ENCODE measurements around the gene MESP1.

The MESP1 gene

DNA sequence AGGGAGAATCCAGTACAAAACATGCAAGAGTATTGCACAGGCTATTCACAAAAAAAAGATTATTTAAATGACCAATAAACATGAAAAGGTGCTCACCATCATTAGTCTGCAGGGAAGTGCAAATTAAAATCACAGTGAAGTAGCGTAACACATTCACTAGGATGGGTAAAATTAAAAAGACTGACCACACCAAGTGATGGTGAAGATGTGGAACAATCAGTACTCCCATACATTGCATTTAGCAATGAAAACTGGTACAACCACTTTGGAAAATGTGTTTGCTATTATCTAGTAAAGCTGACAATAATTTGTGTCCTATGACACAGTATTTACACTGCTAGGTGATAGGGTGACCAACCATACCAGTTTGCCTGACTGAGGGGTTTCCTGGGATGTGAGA lies 26.4 kb downstream of the MESP1 start:
- Histone ChIP-seq H3K27me3 (ENCODE audit: control insufficient read depth in 1 of 2, insufficient read depth in 1 of 2, low read length in 2 of 2) (peaks cover 22 to 23% of the 10 kb centered on the region in 2 experiments), H3K4ac (ENCODE audit: low read depth in 1 of 2, low read length in 2 of 2) (no peak overlapping the region), H3K4me3 (ENCODE audit: insufficient read depth in 1 of 2, low read depth in 1 of 2, low read length in 2 of 2) (no peak overlapping the region), H3K14ac (ENCODE audit: low read length in 2 of 2) (no peak overlapping the region), H2AK5ac (ENCODE audit: low read length, severe bottlenecking) (no peak overlapping the region), H2BK120ac (ENCODE audit: low read depth, low read length) (no peak overlapping the region), H2BK15ac (ENCODE audit: low read depth, poor library complexity, severe bottlenecking) (no peak overlapping the region), H2BK12ac (ENCODE audit: low read length in 2 of 2) (no peak overlapping the region), H3K9me3 (ENCODE audit: control insufficient read depth, low read length) (peaks cover 4% of the 10 kb centered on the region), H3K9ac (ENCODE audit: low read length) (no peak overlapping the region), H3K23ac (ENCODE audit: low read length in 2 of 2) (no peak overlapping the region), H2BK5ac (ENCODE audit: low read depth, low read length, poor library complexity, severe bottlenecking) (no peak overlapping the region), H4K8ac (ENCODE audit: low read length) (no peak overlapping the region), H3K27ac (ENCODE audit: low read length, poor library complexity, severe bottlenecking) (no peak overlapping the region), H3K4me2 (ENCODE audit: low read length, poor library complexity, severe bottlenecking) (no peak overlapping the region), H4K91ac (ENCODE audit: low read length) (no peak overlapping the region), H3K18ac (ENCODE audit: low read depth in 1 of 2, low read length in 2 of 2) (no peak overlapping the region), H2AFZ (ENCODE audit: low read depth, low read length) (no peak overlapping the region), H3K79me1 (replicated peaks; ENCODE audit: low read length, poor library complexity, severe bottlenecking) (no peaks in the 10 kb centered on the region), H3K4me1 (ENCODE audit: control insufficient read depth, insufficient read depth, low read depth, low read length) (no peaks in the 10 kb centered on the region), H3K36me3 (ENCODE audit: control insufficient read depth in 1 of 2, insufficient read depth in 2 of 2, low read depth in 1 of 2, low read length in 2 of 2) (no peaks in the 10 kb centered on the region)
- DNase-seq, result no peak
- 100% methylated on average over 1 of the region's 1 CpG for WGBS

DNA sequence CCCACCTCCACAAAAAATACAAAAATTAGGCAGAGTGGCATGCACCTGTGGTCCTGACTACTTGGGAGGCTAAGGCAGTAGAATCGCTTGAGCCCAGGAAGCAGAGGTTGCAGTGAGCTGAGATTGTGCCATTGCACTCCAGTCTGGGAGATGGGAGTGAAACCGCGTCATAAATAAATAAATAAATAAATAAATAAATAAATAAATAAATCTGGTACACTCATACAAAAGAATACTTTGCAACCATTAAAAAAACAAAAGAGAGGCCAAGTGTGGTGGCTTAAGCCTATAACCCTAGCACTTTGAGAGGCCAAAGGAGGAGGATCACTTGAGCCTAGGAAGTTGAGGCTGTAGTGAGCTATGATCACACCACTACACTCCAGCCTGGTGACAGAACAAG lies 28.0 kb downstream of the MESP1 start:
- Histone ChIP-seq H2BK15ac (ENCODE audit: low read depth, poor library complexity, severe bottlenecking) (no peak overlapping the region), H4K8ac (ENCODE audit: low read length) (no peak overlapping the region), H3K4me1 (ENCODE audit: control insufficient read depth, insufficient read depth, low read depth, low read length) (no peaks in the 10 kb centered on the region), H3K79me1 (replicated peaks; ENCODE audit: low read length, poor library complexity, severe bottlenecking) (no peaks in the 10 kb centered on the region), H3K27me3 (ENCODE audit: control insufficient read depth in 1 of 2, insufficient read depth in 1 of 2, low read length in 2 of 2) (peaks cover 9 to 12% of the 10 kb centered on the region in 2 experiments), H4K91ac (ENCODE audit: low read length) (no peak overlapping the region), H3K4ac (ENCODE audit: low read depth in 1 of 2, low read length in 2 of 2) (no peak overlapping the region), H3K4me2 (ENCODE audit: low read length, poor library complexity, severe bottlenecking) (no peak overlapping the region), H2AFZ (ENCODE audit: low read depth, low read length) (no peak overlapping the region), H3K9me3 (ENCODE audit: control insufficient read depth, low read length) (peaks cover 4% of the 10 kb centered on the region), H2BK5ac (ENCODE audit: low read depth, low read length, poor library complexity, severe bottlenecking) (no peak overlapping the region), H3K18ac (ENCODE audit: low read depth in 1 of 2, low read length in 2 of 2) (no peak overlapping the region), H3K9ac (ENCODE audit: low read length) (no peak overlapping the region), H3K23ac (ENCODE audit: low read length in 2 of 2) (no peak overlapping the region), H3K14ac (ENCODE audit: low read length in 2 of 2) (no peak overlapping the region), H3K36me3 (ENCODE audit: control insufficient read depth in 1 of 2, insufficient read depth in 2 of 2, low read depth in 1 of 2, low read length in 2 of 2) (no peaks in the 10 kb centered on the region), H2AK5ac (ENCODE audit: low read length, severe bottlenecking) (no peak overlapping the region), H2BK120ac (ENCODE audit: low read depth, low read length) (no peak overlapping the region), H3K27ac (ENCODE audit: low read length, poor library complexity, severe bottlenecking) (no peak overlapping the region), H2BK12ac (ENCODE audit: low read length in 2 of 2) (no peak overlapping the region), H3K4me3 (ENCODE audit: insufficient read depth in 1 of 2, low read depth in 1 of 2, low read length in 2 of 2) (no peak overlapping the region)
- WGBS, result 100% methylated on average over 1 of the region's 3 CpGs
- DNase-seq, result no peak

DNA sequence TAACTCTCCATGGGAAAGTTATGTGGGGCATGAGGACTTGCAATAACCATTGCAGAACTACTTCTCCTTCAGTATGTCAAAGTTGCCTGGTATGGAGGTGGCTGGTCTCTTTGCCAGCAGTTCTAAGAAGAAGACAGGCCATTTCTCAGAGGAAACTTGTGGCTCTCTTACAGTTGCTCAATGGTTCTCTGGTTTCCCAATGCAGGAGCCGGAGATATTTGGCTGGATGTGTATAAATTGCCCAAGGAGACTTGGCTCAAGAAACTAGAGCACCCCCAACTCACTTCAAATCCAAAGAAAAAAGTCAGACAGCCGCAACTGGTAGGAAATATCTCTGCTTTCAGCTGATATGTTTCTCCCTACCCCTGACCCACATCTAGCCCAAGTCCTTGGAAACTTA lies 36.3 kb downstream of the MESP1 start:
- no peak overlapping the region for H4K8ac ChIP-seq (ENCODE audit: low read length)
- H3K27ac ChIP-seq (ENCODE audit: low read length, poor library complexity, severe bottlenecking), result no peak overlapping the region
- no peak overlapping the region for H2BK5ac ChIP-seq (ENCODE audit: low read depth, low read length, poor library complexity, severe bottlenecking)
- H3K4me2 ChIP-seq (ENCODE audit: low read length, poor library complexity, severe bottlenecking), result no peak overlapping the region
- peaks cover 7% of the 10 kb centered on the region for H3K9me3 ChIP-seq (ENCODE audit: control insufficient read depth, low read length)
- H3K4me3 ChIP-seq (ENCODE audit: insufficient read depth in 1 of 2, low read depth in 1 of 2, low read length in 2 of 2), result no peak overlapping the region
- no peaks in the 10 kb centered on the region for H3K36me3 ChIP-seq (ENCODE audit: control insufficient read depth in 1 of 2, insufficient read depth in 2 of 2, low read depth in 1 of 2, low read length in 2 of 2)
- no peaks in the 10 kb centered on the region for H3K4me1 ChIP-seq (ENCODE audit: control insufficient read depth, insufficient read depth, low read depth, low read length)
- no peak overlapping the region for H3K4ac ChIP-seq (ENCODE audit: low read depth in 1 of 2, low read length in 2 of 2)
- 94% methylated on average over 2 of the region's 2 CpGs for WGBS
- no peak overlapping the region for H3K14ac ChIP-seq (ENCODE audit: low read length in 2 of 2)
- no peak overlapping the region for H3K9ac ChIP-seq (ENCODE audit: low read length)
- H2BK12ac ChIP-seq (ENCODE audit: low read length in 2 of 2), result no peak overlapping the region
- no peak overlapping the region for H2BK15ac ChIP-seq (ENCODE audit: low read depth, poor library complexity, severe bottlenecking)
- no peak overlapping the region for H3K23ac ChIP-seq (ENCODE audit: low read length in 2 of 2)
- no peak overlapping the region for H2AK5ac ChIP-seq (ENCODE audit: low read length, severe bottlenecking)
- H2AFZ ChIP-seq (ENCODE audit: low read depth, low read length), result no peak overlapping the region
- no peak overlapping the region for H4K91ac ChIP-seq (ENCODE audit: low read length)
- no peak overlapping the region for H3K18ac ChIP-seq (ENCODE audit: low read depth in 1 of 2, low read length in 2 of 2)
- peaks cover 0 to 5% of the 10 kb centered on the region in 2 experiments for H3K27me3 ChIP-seq (ENCODE audit: control insufficient read depth in 1 of 2, insufficient read depth in 1 of 2, low read length in 2 of 2)
- no peak for DNase-seq
- H3K79me1 ChIP-seq (replicated peaks; ENCODE audit: low read length, poor library complexity, severe bottlenecking), result no peaks in the 10 kb centered on the region
- no peak overlapping the region for H2BK120ac ChIP-seq (ENCODE audit: low read depth, low read length)

DNA sequence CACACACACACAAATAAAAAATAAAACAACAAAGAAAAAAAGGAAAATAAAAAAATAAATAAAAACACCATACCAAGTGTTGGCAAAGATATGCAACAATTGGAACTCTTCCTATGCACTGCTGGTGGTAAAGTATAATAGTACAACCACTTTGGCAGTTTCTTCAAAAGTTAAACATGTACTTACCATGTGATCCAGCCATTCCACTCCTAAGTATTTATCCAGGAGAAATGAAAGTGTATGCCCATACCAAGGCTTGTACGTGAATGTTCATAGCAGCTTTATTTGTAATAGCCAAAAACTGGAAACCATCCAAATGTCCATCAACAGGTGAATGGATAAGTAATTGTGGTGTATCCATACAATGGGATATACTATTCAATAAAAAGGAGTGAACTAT lies 43.5 kb downstream of the MESP1 start:
- Histone ChIP-seq H3K23ac (ENCODE audit: low read length in 2 of 2) (no peak overlapping the region), H3K36me3 (ENCODE audit: control insufficient read depth in 1 of 2, insufficient read depth in 2 of 2, low read depth in 1 of 2, low read length in 2 of 2) (no peaks in the 10 kb centered on the region), H4K8ac (ENCODE audit: low read length) (no peak overlapping the region), H3K27ac (ENCODE audit: low read length, poor library complexity, severe bottlenecking) (no peak overlapping the region), H3K14ac (ENCODE audit: low read length in 2 of 2) (no peak overlapping the region), H3K79me1 (replicated peaks; ENCODE audit: low read length, poor library complexity, severe bottlenecking) (no peaks in the 10 kb centered on the region), H3K18ac (ENCODE audit: low read depth in 1 of 2, low read length in 2 of 2) (no peak overlapping the region), H3K9ac (ENCODE audit: low read length) (no peak overlapping the region), H2BK120ac (ENCODE audit: low read depth, low read length) (no peak overlapping the region), H3K4ac (ENCODE audit: low read depth in 1 of 2, low read length in 2 of 2) (no peak overlapping the region), H2AK5ac (ENCODE audit: low read length, severe bottlenecking) (no peak overlapping the region), H3K27me3 (ENCODE audit: control insufficient read depth in 1 of 2, insufficient read depth in 1 of 2, low read length in 2 of 2) (peaks cover 0 to 24% of the 10 kb centered on the region in 2 experiments), H3K9me3 (ENCODE audit: control insufficient read depth, low read length) (peaks cover 7% of the 10 kb centered on the region), H3K4me2 (ENCODE audit: low read length, poor library complexity, severe bottlenecking) (no peak overlapping the region), H2BK5ac (ENCODE audit: low read depth, low read length, poor library complexity, severe bottlenecking) (no peak overlapping the region), H4K91ac (ENCODE audit: low read length) (no peak overlapping the region), H2BK12ac (ENCODE audit: low read length in 2 of 2) (no peak overlapping the region), H3K4me3 (ENCODE audit: insufficient read depth in 1 of 2, low read depth in 1 of 2, low read length in 2 of 2) (no peak overlapping the region), H2BK15ac (ENCODE audit: low read depth, poor library complexity, severe bottlenecking) (no peak overlapping the region), H2AFZ (ENCODE audit: low read depth, low read length) (no peak overlapping the region), H3K4me1 (ENCODE audit: control insufficient read depth, insufficient read depth, low read depth, low read length) (no peaks in the 10 kb centered on the region)
- no CpG with 5 or more reads among the region's 1 CpG for WGBS
- DNase-seq, result no peak
